ENCODE measurements around the gene SLC48A1. TPM values are rescaled to one million over a fixed set of nuclear protein-coding genes. Genes with fewer than 3 reads are reported as not detected.

The SLC48A1 gene
- total and polyA plus RNA-seq, 11 donors: 13.0 to 68.2 (median 23.8) TPM

DNA sequence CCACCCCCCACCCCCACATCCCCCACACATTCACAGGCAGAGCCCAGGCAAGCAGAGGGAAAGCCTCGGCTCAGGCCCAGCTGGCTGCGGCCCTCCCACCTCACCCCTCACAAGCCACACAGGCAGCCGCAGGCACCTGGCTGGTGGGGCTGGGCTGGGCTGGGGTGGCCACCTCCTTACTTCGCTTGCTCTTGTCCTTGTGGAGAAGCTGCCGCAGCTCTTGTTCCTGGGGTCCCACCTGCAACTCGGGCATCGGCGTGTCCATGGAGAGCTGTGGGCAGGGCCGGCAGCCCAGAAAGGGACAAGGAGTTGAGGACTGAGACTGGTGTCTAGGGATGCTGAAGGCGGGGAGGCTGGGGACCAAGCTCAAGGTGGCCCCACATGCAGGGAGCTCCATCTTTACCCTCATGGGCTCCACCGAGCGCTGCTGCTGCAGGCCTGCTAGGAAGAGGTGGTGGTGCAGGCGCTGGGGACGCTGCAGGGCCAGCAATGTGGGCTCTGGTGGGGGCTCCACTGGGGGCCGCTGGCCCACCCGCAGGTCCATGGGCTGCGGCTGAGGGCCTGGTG is 25.4 kb downstream of the SLC48A1 start:
- peak overlapping the region in 10 of 12 donors; percentile 44 to 99 (median 73) for H3K27ac ChIP-seq
- no peak for TF ChIP-seq POLR2A (IDR thresholded peaks at IDR 0.05)
- TF ChIP-seq, protein P1, sequence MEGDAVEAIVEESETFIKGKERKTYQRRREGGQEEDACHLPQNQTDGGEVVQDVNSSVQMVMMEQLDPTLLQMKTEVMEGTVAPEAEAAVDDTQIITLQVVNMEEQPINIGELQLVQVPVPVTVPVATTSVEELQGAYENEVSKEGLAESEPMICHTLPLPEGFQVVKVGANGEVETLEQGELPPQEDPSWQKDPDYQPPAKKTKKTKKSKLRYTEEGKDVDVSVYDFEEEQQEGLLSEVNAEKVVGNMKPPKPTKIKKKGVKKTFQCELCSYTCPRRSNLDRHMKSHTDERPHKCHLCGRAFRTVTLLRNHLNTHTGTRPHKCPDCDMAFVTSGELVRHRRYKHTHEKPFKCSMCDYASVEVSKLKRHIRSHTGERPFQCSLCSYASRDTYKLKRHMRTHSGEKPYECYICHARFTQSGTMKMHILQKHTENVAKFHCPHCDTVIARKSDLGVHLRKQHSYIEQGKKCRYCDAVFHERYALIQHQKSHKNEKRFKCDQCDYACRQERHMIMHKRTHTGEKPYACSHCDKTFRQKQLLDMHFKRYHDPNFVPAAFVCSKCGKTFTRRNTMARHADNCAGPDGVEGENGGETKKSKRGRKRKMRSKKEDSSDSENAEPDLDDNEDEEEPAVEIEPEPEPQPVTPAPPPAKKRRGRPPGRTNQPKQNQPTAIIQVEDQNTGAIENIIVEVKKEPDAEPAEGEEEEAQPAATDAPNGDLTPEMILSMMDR (IDR thresholded peaks at IDR 0.05): no peak
- no peak overlapping the region for H3K4me3 ChIP-seq
- peaks cover 31 to 57% (median 52%) of the 10 kb centered on the region in 12 donors for H3K4me1 ChIP-seq
- WGBS, 4 donors: 82 to 92% (median 87%) methylated on average over 9 to 17 of the region's 17 CpGs
- no peaks in the 10 kb centered on the region for H3K9me3 ChIP-seq
- intact Hi-C loops (cut with DNase I): loop anchor here in 5 of 10 donors (2.0 to 5.0 kb wide), 3 partner anchors 38 to 40 kb away; no protein-coding TSS in a partner anchor
- ATAC-seq (no peak), DNase-seq (no peak)
- peaks cover 2 to 71% (median 53%) of the 10 kb centered on the region in 9 donors for H3K36me3 ChIP-seq
- H3K27me3 ChIP-seq: no peaks in the 10 kb centered on the region

DNA sequence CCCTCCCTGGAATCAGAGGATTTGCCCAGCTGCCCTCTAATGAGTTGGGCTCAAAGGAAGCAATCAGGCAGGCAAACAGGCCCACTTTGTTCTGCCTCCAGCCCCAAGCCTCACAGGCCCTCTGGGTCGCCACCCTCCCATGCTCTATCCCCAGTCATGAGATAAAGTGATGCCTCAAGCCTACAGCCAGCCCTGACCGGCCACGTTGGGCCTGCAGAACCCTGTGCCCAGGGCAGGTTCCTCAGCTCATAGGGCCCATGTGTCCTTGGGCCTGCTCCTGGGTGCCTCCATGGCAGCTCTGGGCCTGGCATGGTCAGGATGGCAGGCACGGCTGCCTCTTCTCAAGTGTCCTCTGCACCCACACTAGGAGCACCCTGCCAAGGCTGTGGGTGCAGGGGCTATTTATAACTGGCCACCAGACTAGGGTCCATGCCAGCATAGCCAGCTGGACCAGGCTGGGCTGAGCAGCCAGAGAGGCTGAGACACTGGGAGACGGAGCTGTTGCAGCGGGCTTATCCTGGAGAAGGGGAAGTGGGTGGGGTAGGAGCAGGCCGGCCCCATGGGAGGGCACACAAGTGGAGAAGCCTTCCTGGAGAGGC is 26.4 kb downstream of the SLC48A1 start:
- ATAC-seq (peak; percentile 78 to 85 (median 79)), DNase-seq (peak; percentile 72 to 90 (median 80))
- H3K4me3 ChIP-seq: no peak overlapping the region
- peak overlapping the region; percentile 40 to 99 (median 71) for H3K27ac ChIP-seq
- peaks cover 2 to 71% (median 48%) of the 10 kb centered on the region in 9 donors for H3K36me3 ChIP-seq
- no peaks in the 10 kb centered on the region for H3K27me3 ChIP-seq
- peaks cover 37 to 67% (median 62%) of the 10 kb centered on the region in 12 donors for H3K4me1 ChIP-seq
- intact Hi-C loops (cut with DNase I): loop anchor here in 5 of 10 donors (1.0 to 5.0 kb wide), 4 partner anchors 21 to 39 kb away; no protein-coding TSS in a partner anchor
- WGBS, 4 donors: 18 to 27% (median 20%) methylated on average over 6 to 7 of the region's 7 CpGs
- no peak for TF ChIP-seq POLR2A (IDR thresholded peaks at IDR 0.05)
- TF ChIP-seq, protein P1 (IDR thresholded peaks at IDR 0.05): no peak
- no peaks in the 10 kb centered on the region for H3K9me3 ChIP-seq

DNA sequence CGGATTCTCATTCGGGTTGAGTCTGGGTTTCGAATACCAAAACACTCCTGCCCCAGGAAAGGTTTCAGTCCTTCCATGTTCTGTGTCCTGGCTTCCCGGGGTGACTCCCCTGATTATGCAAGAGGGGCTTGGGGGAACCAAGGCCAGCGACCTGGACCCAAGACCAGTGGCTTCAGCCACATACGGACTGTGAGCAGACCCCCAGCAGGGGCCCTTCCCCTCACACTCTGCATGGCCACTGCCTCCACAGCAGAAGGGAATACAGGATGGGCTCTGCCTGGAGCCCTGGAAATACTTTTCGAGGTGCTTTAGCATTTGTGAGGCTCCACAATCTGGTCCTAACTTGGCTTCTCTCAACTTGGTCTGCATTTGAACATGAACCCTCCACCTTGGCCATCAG is 27.5 kb downstream of the SLC48A1 start:
- intact Hi-C loops (cut with DNase I): loop anchor here in 2 of 10 donors (2.0 to 5.0 kb wide), 2 partner anchors 36 to 37 kb away; no protein-coding TSS in a partner anchor
- Histone ChIP-seq H3K4me1 (peaks cover 37 to 78% (median 73%) of the 10 kb centered on the region in 12 donors), H3K4me3 (no peak overlapping the region), H3K27me3 (no peaks in the 10 kb centered on the region), H3K27ac (peak overlapping the region in 11 of 12 donors; percentile 36 to 99 (median 73)), H3K36me3 (peaks cover 2 to 64% (median 39%) of the 10 kb centered on the region in 9 donors), H3K9me3 (no peaks in the 10 kb centered on the region)
- TF ChIP-seq, protein P1 (IDR thresholded peaks at IDR 0.05): no peak
- no peak for TF ChIP-seq POLR2A (IDR thresholded peaks at IDR 0.05)
- DNase-seq (no peak), ATAC-seq (no peak)
- 71 to 86% (median 79%) methylated on average over 6 to 7 of the region's 7 CpGs for WGBS, 4 donors

All from heart left ventricle (tissue), 16 donors.